WTC11 (cell line): ENCODE results near the gene CREB3L4. TPM values are rescaled to one million over a fixed set of nuclear protein-coding genes. Genes with fewer than 3 reads are reported as not detected.
A peak's percentile ranks its signal among the peaks of the same experiment; 100 is the strongest.

Experiments used
- ATAC-seq: fragments of 200-7000 bp; cut with Tn5 transposase; 2 replicates; pipeline ENCODE4 v1.10.0; 2021; ENCODE audit warnings: mild to moderate bottlenecking, moderate library complexity
- CTCF ChIA-PET: fragments of 300-600 bp; sonication (Branson Sonifier 250); formaldehyde crosslinking; loops from one replicate; lab custom pipeline; 2021; ENCODE audit warnings: antibody characterized with exemption; lab: Charles Lee
- POLR2A ChIA-PET: fragments of 350-600 bp; sonication (Branson Sonifier 250); formaldehyde crosslinking; loops from one replicate; lab custom pipeline; 2021; ENCODE audit warnings: antibody characterized with exemption; lab: Charles Lee
- DNase-seq: peaks from one replicate; pipeline ENCODE4 v3.0.0; 2021; ENCODE audit warnings: low spot score
- H3K27ac Mint-ChIP-seq: 2 replicates; pipeline ENCODE4 v1.8.0; 2021; ENCODE audit warnings: mixed read lengths
- H3K27me3 Mint-ChIP-seq: 2 replicates; pipeline ENCODE4 v1.8.0; 2021; ENCODE audit warnings: low read depth, mild to moderate bottlenecking, moderate library complexity, mixed read lengths
- H3K36me3 Mint-ChIP-seq: 2 replicates; pipeline ENCODE4 v1.8.0; 2021; ENCODE audit warnings: mixed read lengths
- H3K4me1 Mint-ChIP-seq: 2 replicates; pipeline ENCODE4 v1.8.0; 2022; ENCODE audit warnings: mixed read lengths
- H3K4me3 Mint-ChIP-seq: 2 replicates; pipeline ENCODE4 v1.8.0; 2021; ENCODE audit warnings: mild to moderate bottlenecking, moderate library complexity, mixed read lengths
- H3K9me3 Mint-ChIP-seq: 2 replicates; pipeline ENCODE4 v1.8.0; 2021; ENCODE audit warnings: mixed read lengths
- CREM ChIP-seq: sonication (generic); formaldehyde crosslinking; IDR thresholded peaks from 2 replicates; pipeline ENCODE4 v1.8.1; 2022; ENCODE audit warnings: mild to moderate bottlenecking, missing genetic modification reagents, moderate library complexity
- FOXK1 ChIP-seq: sonication (generic); formaldehyde crosslinking; IDR thresholded peaks from 2 replicates; pipeline ENCODE4 v1.8.0; 2022; ENCODE audit warnings: mild to moderate bottlenecking, moderate library complexity, missing genetic modification reagents
- FOXP1 ChIP-seq: sonication (generic); formaldehyde crosslinking; IDR thresholded peaks from 2 replicates; pipeline ENCODE4 v1.8.0; 2022; ENCODE audit warnings: missing genetic modification reagents, mild to moderate bottlenecking, moderate library complexity, borderline replicate concordance
- MLX ChIP-seq: sonication (generic); formaldehyde crosslinking; IDR thresholded peaks from 2 replicates; pipeline ENCODE4 v1.8.1; 2023; ENCODE audit warnings: mild to moderate bottlenecking, missing genetic modification reagents, moderate library complexity
- NFYB ChIP-seq: sonication (generic); formaldehyde crosslinking; conservative IDR thresholded peaks from 2 replicates; pipeline ENCODE4 v1.8.0; 2022; ENCODE audit warnings: low read depth, missing genetic modification reagents
- OVOL2 ChIP-seq: fragments of 250-450 bp; sonication (Bioruptor Pico); IDR thresholded peaks from 2 replicates; pipeline ENCODE4 v1.9.0; 2021; ENCODE audit warnings: mild to moderate bottlenecking, borderline replicate concordance
- PRRX2 ChIP-seq: fragments of 250-450 bp; sonication (Bioruptor Pico); IDR thresholded peaks from 2 replicates; pipeline ENCODE4 v1.8.0; 2021; ENCODE audit warnings: mild to moderate bottlenecking
- SMAD3 ChIP-seq: sonication (generic); formaldehyde crosslinking; IDR thresholded peaks from 2 replicates; pipeline ENCODE4 v1.8.0; 2022; ENCODE audit warnings: missing genetic modification reagents, mild to moderate bottlenecking, borderline replicate concordance
- ZNF121 ChIP-seq: sonication (generic); formaldehyde crosslinking; IDR thresholded peaks from 2 replicates; pipeline ENCODE4 v1.8.0; 2023; ENCODE audit warnings: missing genetic modification reagents
- ZNF281 ChIP-seq: sonication (generic); formaldehyde crosslinking; IDR thresholded peaks from 2 replicates; pipeline ENCODE4 v1.8.0; 2023; ENCODE audit warnings: mild to moderate bottlenecking, missing genetic modification reagents
- ZNF423 ChIP-seq: fragments of 250-450 bp; sonication (Bioruptor Pico); IDR thresholded peaks from 2 replicates; pipeline ENCODE4 v2.1.2; 2022; ENCODE audit warnings: mild to moderate bottlenecking, moderate library complexity
- ZNF532 ChIP-seq: fragments of 250-450 bp; sonication (Bioruptor Pico); IDR thresholded peaks from 2 replicates; pipeline ENCODE4 v1.9.0; 2021; ENCODE audit warnings: mild to moderate bottlenecking, borderline replicate concordance
- ZNF671 ChIP-seq: fragments of 250-450 bp; sonication (Bioruptor Pico); IDR thresholded peaks from 2 replicates; pipeline ENCODE4 v1.8.0; 2021; ENCODE audit warnings: mild to moderate bottlenecking
- total RNA-seq: library from RNA; stranded (reverse); gene quantifications from 3 replicates; pipeline ENCODE4 v1.2.3, GENCODE V29; 2021
- TF ChIP-seq, protein P1 (sequence below): sonication (generic); formaldehyde crosslinking; IDR thresholded peaks from 2 replicates; pipeline ENCODE4 v1.8.1; 2023; ENCODE audit warnings: mild to moderate bottlenecking, missing genetic modification reagents, borderline replicate concordance
- TF ChIP-seq, protein P2 (sequence below): fragments of 250-450 bp; sonication (Bioruptor Pico); conservative IDR thresholded peaks from 2 replicates; pipeline ENCODE4 v1.9.0; 2021; ENCODE audit warnings: mild to moderate bottlenecking

CREB3L4 gene
- total RNA-seq, 1 experiment from 2014 or later = 33.1 TPM

DNA sequence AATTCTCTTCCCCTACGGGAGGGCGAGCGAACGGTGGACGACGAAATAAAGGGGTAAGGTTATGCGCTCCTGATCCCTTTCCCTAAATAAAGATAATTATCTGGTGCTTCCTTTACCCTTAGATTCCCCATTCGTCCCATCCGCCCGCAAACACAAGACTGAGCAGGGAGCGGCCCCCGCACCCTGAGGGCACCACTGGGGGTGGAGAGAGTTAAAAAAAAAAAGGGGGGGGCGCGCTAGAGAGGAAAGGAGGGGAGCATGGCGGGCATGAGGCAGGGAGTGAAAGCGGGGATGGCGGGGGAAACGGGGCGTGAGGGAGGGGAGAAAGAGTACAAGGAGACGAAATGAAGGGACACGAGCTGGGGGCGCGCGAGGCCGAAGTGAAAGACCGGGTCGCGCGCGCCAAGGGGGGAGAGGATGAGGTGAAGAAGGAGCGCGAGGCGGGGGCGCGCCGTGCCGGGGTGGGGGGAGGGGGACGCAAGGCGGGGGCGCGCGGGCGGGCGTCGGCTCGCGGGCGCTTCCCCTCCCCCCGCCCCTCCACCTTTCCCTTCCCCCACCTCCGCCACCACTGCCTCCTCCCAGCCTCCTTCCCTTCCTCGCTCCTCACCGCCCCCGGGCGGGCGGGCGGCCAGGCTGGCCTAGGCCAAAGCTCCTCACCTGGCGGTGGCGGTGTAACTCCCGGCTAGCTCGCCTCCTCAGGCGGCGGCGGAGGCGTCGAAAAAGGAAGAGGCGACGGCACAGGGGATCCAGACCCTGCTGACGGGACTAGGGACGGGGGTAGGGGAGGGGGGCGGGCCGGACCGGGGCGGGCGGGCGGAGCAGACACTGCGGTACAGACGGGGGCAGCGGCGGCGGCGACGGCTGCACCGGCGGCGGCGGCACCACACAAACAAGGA lies 45.4 kb upstream of the CREB3L4 start (continued):
- TF ChIP-seq ZNF281 (CRISPR knock-in tag) = peak; percentile 76; the same call in 1 of the 2 replicates
- TF ChIP-seq SMAD3 (CRISPR knock-in tag) = 0 out of 2 replicates have a peak, but pooled peaks have one; percentile 24
- no peak for TF ChIP-seq MLX (CRISPR knock-in tag)
- TF ChIP-seq FOXP1 (CRISPR knock-in tag) = no peak
- TF ChIP-seq ZNF121 (CRISPR knock-in tag) = no peak
- TF ChIP-seq FOXK1 (CRISPR knock-in tag) = 0 out of 2 replicates have a peak, but pooled peaks have one; percentile 9
- TF ChIP-seq, protein P1, sequence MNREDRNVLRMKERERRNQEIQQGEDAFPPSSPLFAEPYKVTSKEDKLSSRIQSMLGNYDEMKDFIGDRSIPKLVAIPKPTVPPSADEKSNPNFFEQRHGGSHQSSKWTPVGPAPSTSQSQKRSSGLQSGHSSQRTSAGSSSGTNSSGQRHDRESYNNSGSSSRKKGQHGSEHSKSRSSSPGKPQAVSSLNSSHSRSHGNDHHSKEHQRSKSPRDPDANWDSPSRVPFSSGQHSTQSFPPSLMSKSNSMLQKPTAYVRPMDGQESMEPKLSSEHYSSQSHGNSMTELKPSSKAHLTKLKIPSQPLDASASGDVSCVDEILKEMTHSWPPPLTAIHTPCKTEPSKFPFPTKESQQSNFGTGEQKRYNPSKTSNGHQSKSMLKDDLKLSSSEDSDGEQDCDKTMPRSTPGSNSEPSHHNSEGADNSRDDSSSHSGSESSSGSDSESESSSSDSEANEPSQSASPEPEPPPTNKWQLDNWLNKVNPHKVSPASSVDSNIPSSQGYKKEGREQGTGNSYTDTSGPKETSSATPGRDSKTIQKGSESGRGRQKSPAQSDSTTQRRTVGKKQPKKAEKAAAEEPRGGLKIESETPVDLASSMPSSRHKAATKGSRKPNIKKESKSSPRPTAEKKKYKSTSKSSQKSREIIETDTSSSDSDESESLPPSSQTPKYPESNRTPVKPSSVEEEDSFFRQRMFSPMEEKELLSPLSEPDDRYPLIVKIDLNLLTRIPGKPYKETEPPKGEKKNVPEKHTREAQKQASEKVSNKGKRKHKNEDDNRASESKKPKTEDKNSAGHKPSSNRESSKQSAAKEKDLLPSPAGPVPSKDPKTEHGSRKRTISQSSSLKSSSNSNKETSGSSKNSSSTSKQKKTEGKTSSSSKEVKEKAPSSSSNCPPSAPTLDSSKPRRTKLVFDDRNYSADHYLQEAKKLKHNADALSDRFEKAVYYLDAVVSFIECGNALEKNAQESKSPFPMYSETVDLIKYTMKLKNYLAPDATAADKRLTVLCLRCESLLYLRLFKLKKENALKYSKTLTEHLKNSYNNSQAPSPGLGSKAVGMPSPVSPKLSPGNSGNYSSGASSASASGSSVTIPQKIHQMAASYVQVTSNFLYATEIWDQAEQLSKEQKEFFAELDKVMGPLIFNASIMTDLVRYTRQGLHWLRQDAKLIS = no peak
- TF ChIP-seq PRRX2 (CRISPR knock-in tag) = no peak
- TF ChIP-seq, all 79 proteins: peak for 3

DNA sequence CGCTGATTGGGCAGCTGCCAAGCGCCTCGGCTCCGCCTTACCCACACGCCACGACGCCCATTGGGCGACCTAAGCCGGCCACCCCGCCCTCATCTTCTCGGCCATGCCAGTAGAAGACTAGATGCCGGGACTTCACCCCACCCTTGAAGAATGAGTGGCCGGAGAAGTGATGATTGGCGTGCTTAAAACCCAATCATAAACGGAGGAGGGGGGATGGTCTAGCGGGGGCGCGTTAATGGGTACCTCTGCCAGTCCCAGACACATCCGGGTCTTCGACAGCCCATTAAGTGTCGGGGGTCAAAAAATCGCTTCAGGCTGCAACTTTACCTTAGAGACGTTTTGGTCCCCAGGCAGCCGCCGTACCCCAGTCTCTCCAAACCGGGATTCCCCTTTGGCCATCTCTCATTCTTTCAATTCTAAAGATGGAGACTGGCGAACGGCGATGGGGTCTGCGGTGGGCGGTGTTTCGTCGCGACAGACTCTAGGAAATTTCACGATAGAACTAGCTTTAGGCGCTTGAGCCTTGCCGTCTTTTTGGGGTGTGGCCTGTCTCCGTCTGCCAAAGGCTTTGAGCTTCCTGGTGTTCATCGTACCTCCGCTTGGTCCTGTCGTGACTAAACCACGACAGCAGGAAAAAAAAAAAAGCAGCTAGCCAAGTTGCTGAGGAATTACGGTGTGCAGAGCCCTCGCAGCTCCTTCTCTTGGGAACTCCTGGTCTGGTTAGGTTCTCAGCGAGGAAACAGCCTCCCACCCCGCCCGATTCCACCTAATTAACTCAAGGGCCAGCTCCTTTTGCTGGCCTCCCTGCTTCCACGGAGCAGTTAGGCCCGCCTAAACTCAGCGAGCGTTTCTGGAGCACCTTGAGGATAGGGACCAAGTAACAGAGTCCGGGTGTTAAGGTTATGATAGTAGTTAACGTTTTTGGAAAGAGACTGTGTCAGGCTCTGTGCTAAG lies 44.5 kb upstream of the CREB3L4 start, which contains the start of gene GATAD2B:
GATAD2B (minus strand) TSS at position 1 of the 954 bp plus-strand sequence. CDS start 94,625 bp downstream, outside the sequence.
- DNase-seq (peak; percentile 99), ATAC-seq (peak; percentile 97)
- Mint-ChIP-seq H3K4me1 (peaks cover 26% of the 10 kb centered on the region), H3K4me3 (peak within 1 kb of the TSS; percentile 96), H3K27ac (peak within 1 kb of the TSS; percentile 96), H3K9me3 (no peaks in the 10 kb centered on the region), H3K27me3 (no peaks in the 10 kb centered on the region), H3K36me3 (no peaks in the 10 kb centered on the region)
- POLR2A ChIA-PET = interaction anchor here (0.8 to 2.3 kb wide), 9 partner anchors 23 to 120 kb away, joined by 3 to 24 read pairs (median 5); partner anchors contain the start of genes CREB3L4, DENND4B, JTB and RPS27
- CTCF ChIA-PET = interaction anchor here (0.6 to 3.1 kb wide), 16 partner anchors 17 to 412 kb away, joined by 3 to 24 read pairs (median 3); partner anchors contain the start of genes DENND4B and RAB13
- TF ChIP-seq, protein P2, sequence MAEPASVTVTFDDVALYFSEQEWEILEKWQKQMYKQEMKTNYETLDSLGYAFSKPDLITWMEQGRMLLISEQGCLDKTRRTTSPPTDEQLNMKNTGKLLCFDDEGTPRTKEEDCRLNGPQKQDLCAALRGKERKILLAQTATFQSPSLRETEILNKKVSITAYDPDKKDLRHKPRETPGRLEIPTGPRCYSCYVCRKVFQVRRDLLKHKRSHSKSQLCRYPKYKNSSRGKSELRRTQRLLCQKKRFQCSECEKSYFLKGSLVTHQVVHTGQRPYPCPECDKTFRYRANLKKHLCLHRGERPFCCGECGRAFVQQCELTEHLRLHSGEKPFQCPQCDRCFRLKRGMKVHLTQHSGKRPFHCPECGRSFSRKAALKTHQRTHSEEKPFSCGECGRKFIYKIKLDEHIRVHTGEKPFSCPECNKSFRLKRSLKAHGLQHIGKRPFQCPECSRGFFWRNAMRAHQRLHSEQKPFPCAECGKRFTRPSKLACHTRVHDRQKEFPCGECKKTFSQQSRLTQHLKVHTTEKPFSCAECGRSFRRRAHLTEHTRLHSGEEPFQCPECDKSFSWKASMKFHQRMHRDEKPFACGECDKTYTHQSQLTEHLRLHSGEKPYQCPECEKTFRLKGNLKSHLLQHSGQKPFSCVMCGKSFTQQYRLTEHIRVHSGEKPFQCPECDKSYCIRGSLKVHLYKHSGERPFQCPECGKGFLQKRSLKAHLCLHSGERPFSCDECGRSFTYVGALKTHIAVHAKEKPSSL (CRISPR knock-in tag) = no peak
- TF ChIP-seq NFYB (CRISPR knock-in tag) (peak; percentile 98), CREM (CRISPR knock-in tag) (no peak), OVOL2 (CRISPR knock-in tag) (no peak), ZNF671 (CRISPR knock-in tag) (no peak), ZNF423 (no peak), ZNF532 (no peak)
